Right atrium auricular region (tissue), 2 donors: ENCODE results near the gene ICOSLG. TPM values are rescaled to one million over a fixed set of nuclear protein-coding genes. Genes with fewer than 3 reads are reported as not detected.
"Not testable (repeated sequence)": the region's sequence is repeated elsewhere in the genome, so short reads cannot be mapped to it uniquely, and the experiment has no call there.

Source experiments
- DNase-seq: peaks from one replicate; pipeline ENCODE4 v3.0.0-alpha.2; 2019; ENCODE audit warnings: low spot score
- H3K27ac ChIP-seq, 2 donors: fragments of 200-600 bp; sonication (generic); 1 replicate in 1 of 2; 2 replicates in 1 of 2; pipeline ENCODE4 v1.5.1; 2016 to 2019
- H3K27me3 ChIP-seq, 2 donors: fragments of 200-600 bp; sonication (generic); one replicate each; pipeline versions ENCODE4 v1.5.1 to v1.6.0; 2017 to 2019
- H3K36me3 ChIP-seq: fragments of 200-600 bp; sonication (generic); one replicate; pipeline ENCODE4 v1.5.1; 2016
- H3K4me1 ChIP-seq, 2 donors: fragments of 200-600 bp; sonication (generic); one replicate each; pipeline versions ENCODE4 v1.5.1 to v1.6.0; 2017 to 2019
- H3K4me3 ChIP-seq, 2 donors: fragments of 200-600 bp; sonication (generic); 1 replicate in 1 of 2; 2 replicates in 1 of 2; pipeline ENCODE4 v1.5.1; 2017 to 2019; ENCODE audit warnings: mild to moderate bottlenecking in 1 of 2, moderate library complexity in 1 of 2
- H3K9me3 ChIP-seq, 2 donors: fragments of 200-600 bp; sonication (generic); one replicate each; pipeline ENCODE4 v1.5.1; 2019
- total RNA-seq, 2 donors: library from RNA; depleted of rRNA; stranded (reverse); fragments of >200 nt; gene quantifications; one replicate each; pipeline ENCODE4 v1.1.0, GENCODE V29; 2016
- TF ChIP-seq, protein P1 (sequence below), 2 donors: fragments of 200-600 bp; sonication (generic); IDR thresholded peaks; one replicate each; pipeline ENCODE4 v1.5.1; 2019; ENCODE audit warnings: antibody characterized with exemption in 2 of 2

Gene ICOSLG
- total RNA-seq, 2 donors from 2014 or later, result 1.0 to 1.1 TPM

DNA sequence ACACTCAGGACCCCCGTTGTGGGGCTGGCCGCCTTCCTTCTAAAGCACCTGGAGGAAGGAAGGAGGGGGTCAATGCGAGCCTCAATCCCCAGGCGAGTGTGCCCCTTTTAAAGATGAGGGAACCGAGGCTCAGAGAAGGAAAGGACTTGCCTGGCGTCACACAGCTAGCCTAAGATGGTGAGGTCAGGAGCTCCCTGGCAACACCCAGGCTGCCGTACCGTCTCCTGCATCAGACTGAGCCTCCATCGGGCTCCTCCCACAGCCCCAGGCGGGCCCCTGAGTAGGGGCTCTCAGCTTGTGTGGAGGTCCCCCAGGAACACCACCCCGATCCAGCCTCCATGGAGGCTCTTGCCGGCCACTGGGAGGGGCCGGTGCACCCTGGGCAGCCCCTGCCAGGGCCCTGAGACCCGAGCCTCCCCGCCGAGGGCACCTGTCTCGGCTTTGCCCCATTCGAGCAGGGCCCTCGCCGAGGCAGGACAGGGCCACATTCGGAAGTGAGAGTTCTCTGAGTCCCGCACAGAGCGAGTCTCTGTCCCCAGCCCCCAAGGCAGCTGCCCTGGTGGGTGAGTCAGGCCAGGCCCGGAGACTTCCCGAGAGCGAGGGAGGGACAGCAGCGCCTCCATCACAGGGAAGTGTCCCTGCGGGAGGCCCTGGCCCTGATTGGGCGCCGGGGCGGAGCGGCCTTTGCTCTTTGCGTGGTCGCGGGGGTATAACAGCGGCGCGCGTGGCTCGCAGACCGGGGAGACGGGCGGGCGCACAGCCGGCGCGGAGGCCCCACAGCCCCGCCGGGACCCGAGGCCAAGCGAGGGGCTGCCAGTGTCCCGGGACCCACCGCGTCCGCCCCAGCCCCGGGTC lies 44.6 kb upstream of the ICOSLG start, which contains the start of gene AIRE:
Gene AIRE (plus strand): TSS at position 739 of the 855 bp plus-strand sequence. CDS start 131 bp downstream, outside the sequence.
- no peak for DNase-seq
- Histone ChIP-seq H3K4me1 (peaks cover 0 to 9% of the 10 kb centered on the region in 2 donors), H3K4me3 (peak within 1 kb of the TSS in 1 of 2 donors; percentile 41), H3K27me3 (no peaks in the 10 kb centered on the region), H3K9me3 (no peaks in the 10 kb centered on the region), H3K27ac (no peak within 1 kb of the TSS), H3K36me3 (no peaks in the 10 kb centered on the region)
- TF ChIP-seq, protein P1, sequence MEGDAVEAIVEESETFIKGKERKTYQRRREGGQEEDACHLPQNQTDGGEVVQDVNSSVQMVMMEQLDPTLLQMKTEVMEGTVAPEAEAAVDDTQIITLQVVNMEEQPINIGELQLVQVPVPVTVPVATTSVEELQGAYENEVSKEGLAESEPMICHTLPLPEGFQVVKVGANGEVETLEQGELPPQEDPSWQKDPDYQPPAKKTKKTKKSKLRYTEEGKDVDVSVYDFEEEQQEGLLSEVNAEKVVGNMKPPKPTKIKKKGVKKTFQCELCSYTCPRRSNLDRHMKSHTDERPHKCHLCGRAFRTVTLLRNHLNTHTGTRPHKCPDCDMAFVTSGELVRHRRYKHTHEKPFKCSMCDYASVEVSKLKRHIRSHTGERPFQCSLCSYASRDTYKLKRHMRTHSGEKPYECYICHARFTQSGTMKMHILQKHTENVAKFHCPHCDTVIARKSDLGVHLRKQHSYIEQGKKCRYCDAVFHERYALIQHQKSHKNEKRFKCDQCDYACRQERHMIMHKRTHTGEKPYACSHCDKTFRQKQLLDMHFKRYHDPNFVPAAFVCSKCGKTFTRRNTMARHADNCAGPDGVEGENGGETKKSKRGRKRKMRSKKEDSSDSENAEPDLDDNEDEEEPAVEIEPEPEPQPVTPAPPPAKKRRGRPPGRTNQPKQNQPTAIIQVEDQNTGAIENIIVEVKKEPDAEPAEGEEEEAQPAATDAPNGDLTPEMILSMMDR (IDR thresholded peaks at IDR 0.05), result no peak

DNA sequence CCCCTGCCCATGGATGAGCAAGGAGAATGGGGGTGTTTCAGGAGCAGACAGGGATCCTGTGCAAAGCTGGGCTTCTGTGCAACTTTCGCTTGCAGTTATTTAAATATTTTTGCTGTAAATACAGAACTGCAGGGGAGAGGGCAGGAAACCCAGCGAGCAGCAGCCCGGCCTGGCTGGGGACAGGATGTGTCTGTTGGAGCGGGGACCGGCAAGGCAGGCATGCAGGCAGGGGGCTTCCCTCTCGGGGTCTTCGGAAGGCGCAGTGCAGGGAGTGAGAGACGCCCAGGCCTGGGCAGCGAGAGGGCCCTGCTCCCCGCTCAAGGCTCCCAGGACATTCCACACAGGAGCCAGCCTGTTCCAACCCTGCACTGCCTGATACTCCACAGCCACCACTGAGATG lies 43.2 kb upstream of the ICOSLG start:
- Histone ChIP-seq H3K27me3 (no peaks in the 10 kb centered on the region), H3K4me1 (peaks cover 0 to 9% of the 10 kb centered on the region in 2 donors), H3K36me3 (no peaks in the 10 kb centered on the region), H3K4me3 (no peak overlapping the region), H3K27ac (no peak overlapping the region), H3K9me3 (no peaks in the 10 kb centered on the region)
- no peak for DNase-seq
- TF ChIP-seq, protein P1 (IDR thresholded peaks at IDR 0.05), result no peak

DNA sequence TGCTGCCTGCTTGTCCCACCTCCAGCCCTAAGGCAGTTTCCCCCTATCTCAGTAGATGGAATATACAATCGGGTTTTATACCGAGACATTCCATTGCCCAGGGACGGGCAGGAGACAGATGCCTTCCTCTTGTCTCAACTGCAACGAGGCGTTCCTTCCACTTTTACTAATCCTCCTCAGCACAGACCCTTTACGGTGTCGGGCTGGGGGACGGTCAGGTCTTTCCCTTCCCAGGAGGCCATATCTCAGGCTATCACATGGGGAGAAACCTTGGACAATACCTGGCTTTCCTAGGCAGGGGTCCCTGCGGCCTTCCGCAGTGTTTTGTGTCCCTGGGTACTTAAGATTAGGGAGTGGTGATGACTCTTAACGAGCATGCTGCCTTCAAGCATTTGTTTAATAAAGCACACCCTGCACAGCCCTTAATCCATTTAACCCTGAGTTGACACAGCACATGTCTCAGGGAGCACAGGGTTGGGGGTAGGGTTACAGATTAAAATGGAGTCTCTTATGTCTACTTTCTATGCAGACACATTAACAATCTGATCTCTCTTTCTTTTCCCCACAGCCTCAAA lies 42.6 kb upstream of the ICOSLG start:
- not testable (repeated sequence) for H3K9me3 ChIP-seq, H3K4me3 ChIP-seq, DNase-seq, H3K4me1 ChIP-seq, H3K36me3 ChIP-seq, H3K27ac ChIP-seq, H3K27me3 ChIP-seq

DNA sequence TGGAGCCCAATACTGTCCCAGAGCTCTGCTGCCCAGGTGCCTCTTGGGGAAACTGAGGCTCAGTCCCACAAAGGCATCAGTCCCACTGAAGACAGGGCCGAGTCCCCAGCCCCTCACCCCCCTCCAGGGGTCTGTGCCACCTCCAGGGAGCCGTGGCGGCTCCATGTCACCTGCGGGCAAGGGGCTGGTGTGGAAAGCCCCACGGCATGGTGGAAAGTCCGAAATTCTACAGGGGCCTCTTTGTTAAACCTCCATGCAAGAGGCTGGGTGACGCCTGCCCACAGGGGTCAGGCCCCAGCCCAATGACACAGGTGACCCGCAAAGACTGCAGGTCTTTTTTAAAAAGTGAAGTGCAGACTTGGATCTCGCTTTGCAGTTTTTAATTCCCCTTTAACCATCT lies 41.6 kb upstream of the ICOSLG start:
- Histone ChIP-seq H3K9me3 (no peaks in the 10 kb centered on the region), H3K27ac (no peak overlapping the region), H3K4me3 (no peak overlapping the region), H3K36me3 (no peaks in the 10 kb centered on the region), H3K27me3 (no peaks in the 10 kb centered on the region), H3K4me1 (peaks cover 0 to 9% of the 10 kb centered on the region in 2 donors)
- TF ChIP-seq, protein P1 (IDR thresholded peaks at IDR 0.05), result no peak
- no peak for DNase-seq

DNA sequence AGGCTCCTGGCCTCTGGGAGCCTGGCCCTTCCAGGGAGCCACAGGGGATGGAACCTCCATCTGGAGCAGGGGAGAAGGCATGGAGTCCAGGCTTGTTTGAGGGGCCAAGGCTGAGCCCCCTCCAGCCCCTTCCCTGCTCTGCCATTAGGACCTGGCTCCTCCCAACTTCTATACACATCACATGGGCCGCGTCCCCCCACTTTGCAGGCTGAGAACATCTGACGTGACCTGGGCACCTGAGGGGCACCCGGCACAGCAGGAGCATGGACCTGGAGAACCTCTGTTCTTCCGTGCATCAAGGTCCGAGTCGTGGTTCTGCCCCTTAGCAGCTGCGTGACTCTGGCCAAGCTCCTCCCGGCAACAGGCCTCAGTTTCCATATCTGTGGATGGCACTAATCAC lies 41.1 kb upstream of the ICOSLG start:
- H3K27me3 ChIP-seq, result no peaks in the 10 kb centered on the region
- H3K4me3 ChIP-seq, result no peak overlapping the region
- peaks cover 0 to 9% of the 10 kb centered on the region in 2 donors for H3K4me1 ChIP-seq
- DNase-seq, result no peak
- no peaks in the 10 kb centered on the region for H3K9me3 ChIP-seq
- H3K36me3 ChIP-seq, result no peaks in the 10 kb centered on the region
- no peak overlapping the region for H3K27ac ChIP-seq
- TF ChIP-seq, protein P1 (IDR thresholded peaks at IDR 0.05), result no peak
